Measurements from ENCODE around the gene RIPPLY2.

RIPPLY2 gene

DNA sequence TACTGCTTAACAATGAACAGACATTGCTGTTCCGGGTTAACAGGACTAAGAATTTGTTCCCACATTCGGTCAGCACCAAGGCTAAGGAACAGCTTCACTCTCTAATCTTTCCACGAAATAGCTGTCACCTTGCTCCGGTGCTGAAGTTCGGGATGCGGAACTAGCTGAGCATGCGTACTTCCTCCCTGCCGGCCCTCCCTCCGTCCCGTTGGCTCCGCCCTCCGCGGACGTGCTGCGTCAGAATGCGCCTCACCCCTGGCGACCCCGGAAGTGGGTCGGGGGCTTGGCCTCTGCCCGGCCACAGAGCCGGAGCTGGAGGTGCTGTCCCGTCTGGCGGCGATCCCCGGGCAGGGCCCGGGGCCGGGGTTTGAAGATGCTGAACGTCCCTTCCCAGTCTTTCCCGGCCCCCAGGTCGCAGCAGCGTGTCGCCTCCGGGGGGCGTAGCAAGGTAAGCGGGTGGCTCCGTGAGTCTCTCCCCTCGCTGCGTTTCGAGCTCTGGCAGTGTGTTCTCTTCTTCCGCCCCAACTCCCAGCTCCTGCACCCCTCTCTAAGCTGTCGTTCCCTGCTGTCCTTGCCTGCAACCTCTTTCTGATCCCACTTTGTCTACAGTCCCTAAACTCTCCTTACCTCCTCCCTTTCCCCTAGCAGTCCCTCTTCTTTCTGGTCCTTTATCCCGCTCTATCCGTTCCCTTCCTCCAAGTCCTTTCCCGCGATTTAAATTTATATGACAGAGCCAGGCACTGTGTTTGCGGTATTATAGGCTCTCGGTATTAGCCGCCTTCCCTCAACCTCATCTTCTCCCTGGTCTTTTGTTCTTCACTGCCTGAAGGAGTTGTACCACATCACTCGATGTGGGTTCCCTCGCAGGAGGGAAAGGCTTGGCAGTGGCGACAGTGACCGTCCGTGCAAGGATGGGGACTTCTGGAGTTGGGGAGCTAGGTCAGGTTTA is 6.5 kb downstream of the RIPPLY2 start, which contains the start of gene CYB5R4:
Gene CYB5R4 (plus strand): TSS at position 280 of the 949 bp plus-strand sequence. CDS start 94 bp downstream, at position 374.
- peak; percentile 78 to 88 (median 82) for DNase-seq (ENCODE audit: low read depth in 3 of 3, low spot score in 1 of 3)

DNA sequence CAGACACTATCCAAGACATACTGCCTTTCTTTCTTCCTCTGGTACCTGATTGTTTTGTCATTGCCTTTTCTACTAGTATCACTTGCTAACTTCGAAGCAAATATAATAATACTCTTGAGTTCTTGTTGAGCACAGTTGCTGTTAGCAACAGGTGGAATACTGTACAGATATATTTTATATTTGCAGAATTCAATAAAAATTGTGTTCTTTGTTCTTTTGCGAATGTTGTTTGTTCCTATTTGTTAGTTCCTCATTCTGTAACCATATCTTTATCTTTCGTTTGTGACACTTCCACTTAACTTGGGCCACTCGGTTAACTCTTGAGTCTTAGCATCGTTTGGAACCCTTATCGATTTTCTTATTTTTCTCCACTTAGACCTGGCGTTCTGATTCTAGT is 7.2 kb downstream of the RIPPLY2 start:
- no peak for DNase-seq (ENCODE audit: low read depth in 3 of 3, low spot score in 1 of 3)

DNA sequence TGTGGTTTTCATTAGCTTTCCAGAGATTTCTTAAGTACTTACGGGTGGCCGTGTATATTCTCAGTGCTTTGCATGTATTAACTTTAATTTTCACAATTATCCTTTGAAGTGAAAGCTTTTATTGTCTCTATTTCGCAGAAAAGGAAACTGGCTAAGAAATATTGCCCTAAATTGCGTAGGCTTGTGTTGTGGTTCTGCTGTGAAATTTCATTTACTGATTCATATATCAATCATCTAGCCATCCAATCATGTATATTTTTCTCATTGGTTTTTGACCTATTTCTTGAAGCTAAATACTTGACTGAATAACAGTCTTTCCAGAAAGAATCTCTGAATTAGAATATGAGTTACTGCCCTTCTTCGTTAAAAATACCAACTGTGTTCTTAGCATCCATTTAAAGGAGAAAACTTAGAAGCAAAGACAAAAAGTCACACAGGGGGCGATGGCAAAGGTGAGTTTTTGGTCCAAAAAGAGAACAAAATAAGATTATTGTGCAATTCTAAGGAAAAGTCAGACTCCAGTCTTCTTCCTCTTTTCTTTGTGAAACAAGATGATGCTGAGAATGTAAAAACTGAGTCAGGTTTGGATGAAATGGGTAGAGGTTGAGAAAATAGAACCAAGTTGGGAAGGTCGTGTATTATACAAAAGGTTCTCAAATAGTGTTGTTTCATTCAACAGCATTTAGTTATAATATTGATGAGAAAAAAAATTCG is 7.8 kb downstream of the RIPPLY2 start:
- DNase-seq (ENCODE audit: low read depth in 3 of 3, low spot score in 1 of 3) = no peak

DNA sequence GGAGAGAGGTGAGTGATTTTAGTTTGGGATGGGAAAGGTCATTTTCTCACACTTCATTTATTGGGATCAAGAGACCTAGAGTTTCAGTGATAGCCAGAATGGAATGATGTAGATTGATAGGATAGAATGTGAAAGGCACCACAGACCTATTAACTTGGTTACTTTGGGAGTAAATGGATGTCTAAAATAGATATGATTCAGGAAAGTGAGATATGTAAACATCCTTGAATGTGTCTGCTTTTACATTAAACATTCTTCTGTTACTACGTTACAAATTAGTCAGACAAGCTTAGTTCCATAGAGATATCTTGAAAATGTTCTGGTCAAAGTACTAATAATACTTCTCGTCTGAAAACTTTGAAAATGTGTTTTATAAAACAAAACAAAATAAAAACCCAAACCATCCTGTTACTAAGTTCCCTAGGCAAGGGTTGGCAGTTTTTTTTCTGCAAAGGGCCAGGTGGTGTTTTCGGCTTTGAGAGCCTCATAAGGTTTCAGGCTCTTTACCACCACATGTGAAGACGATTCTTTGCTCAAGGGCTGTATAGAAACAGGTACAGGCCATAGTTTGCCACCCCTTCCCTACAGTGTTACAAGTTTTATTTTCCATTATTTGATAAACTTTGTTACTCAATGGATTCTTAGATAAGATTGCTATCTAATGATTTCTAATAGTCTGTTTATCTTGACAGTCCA is 9.8 kb downstream of the RIPPLY2 start:
- no peak for DNase-seq (ENCODE audit: low read depth in 3 of 3, low spot score in 1 of 3)

DNA sequence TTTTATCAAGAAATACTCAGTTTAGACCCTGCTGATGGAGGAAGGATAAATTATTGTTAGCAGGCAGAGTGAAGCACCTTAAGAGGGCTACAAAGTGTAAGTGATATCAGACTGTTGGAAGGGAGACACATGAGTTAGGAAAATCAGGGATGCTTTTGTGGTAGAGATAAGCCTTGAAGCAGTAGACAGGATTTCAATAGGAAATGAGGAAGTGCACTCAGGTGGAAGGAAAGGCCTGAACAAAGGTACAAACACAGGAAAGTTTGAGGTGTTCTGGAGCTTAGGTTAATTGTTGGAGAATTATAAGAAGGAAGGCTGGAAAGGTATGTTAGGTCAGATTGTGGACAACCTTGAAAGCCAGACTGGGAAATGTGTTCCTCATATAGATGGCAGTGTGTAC is 13.9 kb downstream of the RIPPLY2 start:
- no peak for DNase-seq (ENCODE audit: low read depth in 3 of 3, low spot score in 1 of 3)

DNA sequence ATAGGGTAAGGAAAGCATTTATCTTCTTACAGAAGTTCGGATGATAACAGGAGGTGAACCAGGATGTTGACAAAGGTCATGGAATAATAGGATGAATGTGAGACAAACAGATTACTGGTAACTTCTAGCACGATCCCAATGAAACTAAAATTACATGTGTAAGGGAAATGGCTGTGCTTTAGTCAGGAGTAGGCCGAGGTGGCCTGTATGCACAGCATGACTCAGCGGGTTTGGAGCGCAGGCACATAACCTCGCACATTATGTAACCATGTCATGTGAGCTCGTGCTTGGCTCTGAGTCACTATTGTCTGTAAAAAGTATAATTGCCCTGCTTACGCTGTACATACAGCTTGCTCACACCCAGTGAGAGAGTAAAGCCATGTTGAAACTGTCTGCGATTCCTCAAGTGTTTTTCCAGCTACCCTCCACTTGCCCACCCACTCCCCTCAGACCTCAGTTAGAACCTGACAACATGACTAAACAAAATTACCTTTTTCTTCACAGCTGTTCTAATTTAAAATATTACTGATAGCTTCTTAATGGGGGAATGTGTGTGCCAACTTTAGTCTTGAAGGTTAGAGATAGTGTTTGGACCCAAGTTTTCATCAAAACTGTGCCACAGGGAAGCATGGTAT is 14.5 kb downstream of the RIPPLY2 start:
- DNase-seq (ENCODE audit: low read depth in 3 of 3, low spot score in 1 of 3) = no peak

DNA sequence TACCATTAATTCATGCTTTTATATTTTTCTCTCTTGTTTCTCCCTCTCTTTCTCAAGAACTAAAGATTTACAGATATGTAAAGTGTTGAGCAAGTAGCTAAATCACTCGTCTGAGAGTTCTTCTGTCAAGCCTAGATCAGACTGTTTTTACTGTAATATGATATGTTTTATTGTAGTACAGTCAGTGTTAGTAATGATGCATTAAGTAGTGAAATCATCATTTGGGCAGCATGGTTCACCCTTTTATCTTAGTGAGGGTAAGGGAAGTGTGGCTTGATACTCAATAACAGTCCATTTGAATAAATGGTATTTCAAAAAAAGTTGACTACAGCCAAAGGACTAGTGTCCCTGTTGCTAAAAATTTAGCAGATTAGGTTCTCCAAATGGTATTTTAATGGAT is 15.5 kb downstream of the RIPPLY2 start:
- no peak for DNase-seq (ENCODE audit: low read depth in 3 of 3, low spot score in 1 of 3)

DNA sequence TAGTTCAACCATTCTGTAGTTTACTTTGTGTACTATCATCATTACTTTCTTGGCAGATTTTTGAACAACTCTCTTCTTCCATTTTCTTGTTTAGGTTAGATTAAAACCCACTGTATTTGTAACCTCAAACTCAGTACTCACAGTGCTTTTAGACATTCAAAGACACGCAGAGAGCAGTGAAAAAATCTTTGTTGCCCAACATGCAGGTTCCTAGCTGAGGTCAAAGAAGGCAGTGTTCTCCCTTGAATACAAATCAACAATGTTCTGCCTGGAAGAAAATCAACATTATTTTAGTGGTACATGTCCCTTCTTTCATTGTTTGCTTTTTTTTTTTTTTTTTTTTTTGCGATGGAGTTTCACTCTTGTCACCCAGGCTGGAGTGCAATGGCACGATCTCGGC is 17.5 kb downstream of the RIPPLY2 start:
- DNase-seq (ENCODE audit: low read depth in 3 of 3, low spot score in 1 of 3) = no peak

DNA sequence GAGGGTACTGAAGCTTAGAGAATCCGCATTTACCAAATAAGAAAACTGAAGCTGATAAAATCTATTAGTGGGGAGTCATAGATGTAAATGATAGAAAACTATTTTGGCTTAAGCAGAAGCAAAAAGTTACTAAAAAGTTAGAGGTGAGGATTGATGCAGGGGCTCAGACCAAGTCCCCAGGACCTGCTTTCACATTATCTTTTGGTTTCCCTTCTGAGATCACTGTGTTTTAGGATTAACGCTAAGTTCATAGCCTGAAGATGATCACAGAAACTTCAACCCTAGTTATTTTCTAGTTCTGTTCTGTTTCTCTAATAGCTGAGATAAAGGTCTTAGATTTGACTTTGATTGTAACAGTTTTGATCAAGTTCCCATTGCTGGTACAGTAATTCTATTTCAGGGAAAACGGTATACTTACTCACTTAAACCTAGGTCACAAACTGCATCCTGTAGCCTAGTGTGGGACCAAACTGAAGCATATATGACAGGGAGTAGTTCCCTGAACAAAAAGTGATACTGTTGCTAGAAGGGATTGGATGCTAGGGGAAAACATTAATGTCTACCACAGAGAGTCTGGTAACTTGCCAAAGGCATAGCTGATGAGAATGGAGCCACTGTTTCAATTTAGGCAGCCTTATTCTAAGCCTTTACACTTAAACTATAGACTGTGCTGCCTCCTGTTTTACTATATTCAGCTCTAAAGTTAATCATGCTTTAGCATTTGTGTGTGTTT is 19.4 kb downstream of the RIPPLY2 start:
- DNase-seq (ENCODE audit: low read depth in 3 of 3, low spot score in 1 of 3) = no peak

DNA sequence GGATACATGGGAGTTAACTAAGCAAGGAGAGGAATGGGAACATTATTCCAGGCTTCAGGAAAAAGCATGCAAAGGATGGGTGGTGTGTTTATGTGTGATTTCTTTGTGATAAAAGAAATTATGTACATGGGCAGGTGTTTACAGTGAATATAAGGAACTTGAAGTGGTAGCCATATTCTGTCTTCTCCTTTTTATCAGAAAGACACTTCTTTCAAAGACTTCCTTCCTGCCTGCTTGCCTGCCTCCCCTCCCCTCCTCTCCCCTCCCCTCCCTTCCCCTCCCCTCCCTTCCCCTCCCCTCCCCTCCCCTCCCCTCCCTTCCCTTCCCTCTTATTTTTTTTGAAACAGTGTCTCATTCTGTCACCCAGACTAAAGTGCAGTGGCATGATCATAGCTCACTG is 20.7 kb downstream of the RIPPLY2 start:
- DNase-seq (ENCODE audit: low read depth in 3 of 3, low spot score in 1 of 3) = no peak

DNA sequence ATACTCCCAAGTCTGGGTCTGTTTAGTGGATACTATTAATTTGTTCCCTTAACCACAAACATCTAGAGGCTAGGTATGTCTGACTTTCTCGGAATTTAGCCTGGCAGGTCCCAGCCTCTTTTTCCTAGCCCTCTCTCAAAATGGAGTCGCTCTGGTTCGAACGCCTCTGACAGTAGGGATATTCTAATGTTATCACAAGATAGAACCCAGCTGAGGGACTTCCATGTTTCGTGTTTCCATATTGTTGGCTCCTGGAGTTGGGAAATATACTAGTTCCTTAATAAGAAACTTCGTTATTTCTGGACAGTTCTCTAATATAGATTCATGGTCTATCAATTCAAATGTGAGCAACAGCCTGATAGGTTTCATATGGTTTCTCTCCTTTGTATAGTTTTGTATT is 22.7 kb downstream of the RIPPLY2 start:
- DNase-seq (ENCODE audit: low read depth in 3 of 3, low spot score in 1 of 3) = no peak

DNA sequence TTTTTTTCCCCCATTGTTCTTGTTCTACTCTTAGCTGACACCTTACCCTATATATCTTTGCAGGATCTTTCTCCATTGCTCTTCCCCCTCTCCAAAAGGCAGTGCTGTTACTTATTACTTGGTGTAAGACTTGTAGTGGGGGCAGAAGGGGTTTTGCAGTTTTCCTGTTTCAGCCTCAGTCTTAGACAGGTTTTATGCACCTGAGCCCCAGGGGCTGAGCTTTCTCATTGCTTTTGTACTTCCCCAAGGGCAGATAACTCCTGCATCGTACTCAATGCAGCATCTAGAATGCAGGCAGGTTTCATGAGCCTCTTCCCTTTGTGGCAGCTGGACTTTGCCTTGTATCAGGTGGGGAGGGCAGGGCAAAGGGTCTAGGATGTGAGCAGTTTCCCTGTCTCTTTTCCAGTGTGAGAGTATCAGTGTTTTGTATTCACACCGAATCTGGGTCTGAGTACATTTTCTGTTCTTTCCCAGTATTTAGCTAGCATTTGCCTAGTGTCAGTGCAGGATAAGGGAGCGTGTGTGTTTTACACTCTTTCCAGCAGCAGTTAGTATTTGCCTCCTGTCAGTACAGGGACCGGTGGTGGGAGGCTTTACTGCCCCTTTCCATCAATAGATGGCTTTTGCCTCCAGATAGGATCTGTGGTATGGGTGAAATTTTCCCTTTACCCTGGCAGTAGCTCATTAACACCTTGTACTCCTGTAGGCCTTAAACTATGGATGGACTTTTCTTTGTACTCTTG is 25.9 kb downstream of the RIPPLY2 start:
- DNase-seq (ENCODE audit: low read depth in 3 of 3, low spot score in 1 of 3) = no peak

DNA sequence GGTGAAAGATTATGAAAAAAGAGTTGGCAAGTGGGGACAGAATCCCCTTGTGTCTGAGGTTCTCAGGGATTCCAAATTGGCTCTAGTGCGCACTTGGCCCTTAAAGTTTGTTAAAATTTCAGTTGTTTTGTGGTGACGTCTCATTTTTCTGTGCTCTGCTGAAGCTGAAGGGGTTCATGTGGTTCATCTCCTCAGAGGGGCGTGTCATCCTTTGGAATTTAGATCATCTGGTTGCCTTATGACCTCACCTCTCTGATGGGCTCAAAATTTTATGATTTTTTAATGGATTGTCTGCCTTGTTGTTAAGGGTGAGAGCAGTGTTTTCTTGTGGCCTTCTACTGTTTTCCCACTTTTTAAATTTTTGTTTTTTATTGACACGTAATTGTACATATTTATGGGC is 26.6 kb downstream of the RIPPLY2 start:
- DNase-seq (ENCODE audit: low read depth in 3 of 3, low spot score in 1 of 3) = no peak

DNA sequence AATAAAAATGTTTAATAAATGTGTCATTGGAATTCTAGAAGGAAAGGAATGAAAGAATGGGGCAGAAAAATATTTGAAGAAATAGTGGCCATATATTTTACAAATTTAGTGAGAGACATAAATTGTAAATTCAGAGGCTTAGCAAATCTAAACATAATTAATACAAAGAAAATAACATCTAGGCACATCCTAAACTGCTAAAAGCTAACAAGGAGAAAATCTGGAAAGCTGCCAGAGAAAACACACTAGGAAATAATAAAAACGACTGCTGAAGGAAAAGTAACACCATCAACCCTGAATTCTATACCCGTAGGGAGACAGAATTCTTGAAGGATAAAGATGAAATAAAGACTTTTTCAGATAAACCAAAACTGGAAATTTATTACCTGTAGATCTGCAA is 30.1 kb downstream of the RIPPLY2 start:
- no peak for DNase-seq (ENCODE audit: low read depth in 3 of 3, low spot score in 1 of 3)

DNA sequence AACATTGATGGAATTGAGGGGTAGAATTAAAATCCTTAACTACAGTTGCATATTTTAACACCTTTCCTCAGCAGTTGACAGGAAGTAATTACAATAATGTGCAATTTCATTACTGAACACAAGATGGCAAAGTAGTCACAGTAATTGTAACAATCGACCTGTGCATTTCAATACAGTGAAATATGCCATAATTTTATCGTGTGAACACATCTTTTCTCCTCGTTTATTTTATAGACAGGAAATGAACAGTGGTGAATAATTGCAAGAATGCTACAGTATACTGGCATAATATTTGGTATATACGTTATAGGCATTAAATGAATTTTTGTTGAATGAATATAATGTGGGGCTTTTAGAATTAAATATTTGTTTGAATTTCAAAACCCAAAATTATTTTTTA is 31.4 kb downstream of the RIPPLY2 start:
- DNase-seq (ENCODE audit: low read depth in 3 of 3, low spot score in 1 of 3) = no peak

DNA sequence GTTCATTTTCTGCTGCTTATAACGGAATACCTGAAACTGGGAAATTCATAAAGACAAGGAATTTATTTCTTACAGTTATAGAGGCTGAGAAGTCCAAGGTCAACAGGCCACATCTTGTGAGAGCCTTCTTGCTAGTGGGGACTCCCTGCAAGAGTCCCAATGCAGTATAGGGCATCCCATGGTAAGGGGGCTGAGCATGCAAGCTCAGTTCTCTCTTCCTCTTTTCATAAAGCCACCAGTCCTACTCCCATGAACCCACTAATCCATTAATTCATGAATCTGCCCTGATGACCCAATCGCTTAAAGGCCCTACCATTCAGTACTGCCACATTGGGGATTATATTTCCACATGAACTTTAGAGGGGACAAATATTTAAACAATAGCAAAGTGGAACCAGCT is 32.8 kb downstream of the RIPPLY2 start:
- no peak for DNase-seq (ENCODE audit: low read depth in 3 of 3, low spot score in 1 of 3)

DNA sequence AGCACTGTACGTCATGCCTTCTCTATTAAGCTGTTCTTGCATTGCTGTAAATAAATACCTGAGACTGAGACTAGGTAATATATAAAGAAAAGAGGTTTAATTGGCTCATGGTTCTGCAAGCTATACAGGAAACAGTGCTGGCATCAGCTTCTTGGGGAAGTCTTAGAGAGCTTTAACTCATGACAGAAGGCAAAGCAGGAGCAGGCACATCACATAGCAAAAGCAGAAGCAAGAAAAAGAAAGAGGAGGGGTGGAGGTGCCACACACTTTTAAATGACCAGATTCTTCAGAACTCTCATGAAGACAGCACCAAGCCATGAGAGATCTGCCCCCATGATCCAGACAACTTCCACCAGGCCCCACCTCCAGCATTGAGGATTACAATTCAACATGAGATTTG is 36.5 kb downstream of the RIPPLY2 start:
- no peak for DNase-seq (ENCODE audit: low read depth in 3 of 3, low spot score in 1 of 3)

DNA sequence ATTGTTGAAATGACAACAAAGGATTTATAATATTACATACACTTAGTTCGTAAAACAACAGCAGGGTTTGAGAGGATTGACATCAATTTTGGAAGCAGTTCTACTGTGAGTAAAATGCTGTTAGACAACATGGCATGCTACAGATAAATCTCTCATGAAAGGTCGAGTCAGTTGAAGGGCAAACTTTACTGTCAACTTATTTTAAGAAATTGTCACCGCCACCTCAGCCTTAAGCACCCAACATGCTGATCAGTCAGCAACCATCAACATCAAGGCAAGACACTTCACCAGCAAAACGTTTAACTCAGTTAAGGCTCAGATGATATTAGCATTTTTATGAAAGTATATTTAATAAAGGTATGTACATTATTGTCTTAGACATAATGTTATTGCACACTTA is 37.4 kb downstream of the RIPPLY2 start:
- no peak for DNase-seq (ENCODE audit: low read depth in 3 of 3, low spot score in 1 of 3)

DNA sequence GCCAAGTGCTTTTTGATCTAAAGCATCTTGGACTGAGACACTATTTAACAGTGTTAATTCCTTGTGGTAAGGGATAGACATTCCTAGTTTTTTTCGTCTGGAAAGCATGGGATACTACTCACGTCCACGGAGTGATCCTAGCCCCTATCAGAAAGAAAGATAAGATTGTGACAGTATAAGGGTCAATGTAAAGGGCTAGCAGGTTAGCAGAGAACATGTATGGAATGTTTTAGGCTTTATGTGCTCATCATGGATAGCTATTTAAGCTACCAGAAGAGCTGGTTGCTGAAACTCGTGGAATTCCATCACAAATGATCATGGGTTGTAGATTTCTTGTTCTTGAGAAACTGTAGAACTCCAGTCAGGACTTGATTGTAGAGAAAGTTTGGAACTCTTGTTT is 38.4 kb downstream of the RIPPLY2 start:
- no peak for DNase-seq (ENCODE audit: low read depth in 3 of 3, low spot score in 1 of 3)

DNA sequence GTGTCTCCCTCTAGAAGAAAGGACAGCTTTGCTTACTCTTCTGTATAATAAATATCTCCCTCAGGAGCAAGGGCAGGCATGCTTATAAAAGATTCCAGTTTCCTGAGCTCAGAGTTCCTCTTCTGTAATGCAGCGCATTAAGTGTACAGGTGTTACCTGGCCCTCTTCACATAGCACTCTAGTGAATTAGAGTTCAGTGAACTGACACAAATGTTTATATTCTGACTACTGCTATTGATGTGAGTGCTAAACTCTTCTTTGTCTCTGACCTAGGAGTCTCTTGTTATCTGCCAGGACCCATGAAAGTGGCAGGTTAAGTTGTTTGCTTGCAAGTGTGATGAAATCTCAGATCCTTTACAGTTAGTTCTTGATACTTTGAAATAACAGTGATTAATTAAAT is 39.9 kb downstream of the RIPPLY2 start:
- DNase-seq (ENCODE audit: low read depth in 3 of 3, low spot score in 1 of 3) = no peak
